ENCODE results near the gene CMIP. TPM values are rescaled to one million over a fixed set of nuclear protein-coding genes. Genes with fewer than 3 reads are reported as not detected.
A peak's percentile ranks its signal among the peaks of the same experiment; 100 is the strongest.

The CMIP gene
- total RNA-seq, 1 experiment from 2014 or later, result 68.0 TPM

DNA sequence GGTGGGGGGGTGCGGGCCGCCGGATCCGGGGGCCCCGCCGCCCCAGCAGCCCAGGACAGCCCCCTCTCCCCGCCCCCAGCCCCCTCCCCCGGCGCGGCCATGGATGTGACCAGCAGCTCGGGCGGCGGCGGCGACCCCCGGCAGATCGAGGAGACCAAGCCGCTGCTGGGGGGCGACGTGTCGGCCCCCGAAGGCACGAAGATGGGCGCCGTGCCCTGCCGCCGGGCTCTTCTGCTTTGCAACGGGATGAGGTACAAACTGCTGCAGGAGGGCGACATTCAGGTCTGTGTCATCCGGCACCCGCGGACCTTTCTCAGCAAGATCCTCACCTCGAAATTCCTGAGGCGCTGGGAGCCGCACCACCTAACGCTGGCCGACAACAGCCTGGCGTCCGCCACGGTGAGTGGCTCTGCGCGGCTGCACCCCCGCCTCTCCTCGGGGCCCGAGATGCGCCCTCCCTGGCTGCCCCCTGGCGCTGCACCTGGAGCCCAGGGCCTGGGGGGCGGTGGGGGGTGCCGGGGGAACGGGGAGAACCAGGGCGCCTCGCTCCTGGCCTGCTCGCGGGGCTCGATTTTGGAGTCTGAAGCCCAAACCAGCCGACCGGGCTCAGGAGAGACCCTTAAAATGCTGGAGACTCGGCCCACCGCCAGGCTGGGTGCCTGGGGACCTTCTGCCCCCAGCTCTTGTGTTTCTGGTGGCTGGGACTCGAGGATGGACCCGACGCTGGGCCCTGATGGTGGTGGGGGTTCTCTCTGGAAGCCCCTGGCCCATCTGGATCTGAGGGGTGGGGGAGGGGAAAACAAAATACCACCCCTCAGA, 744 bp downstream of the CMIP start:
- Mint-ChIP-seq H3K4me1 (ENCODE audit: low read depth, unreplicated experiment) (peaks cover 34% of the 10 kb centered on the region), H3K36me3 (ENCODE audit: insufficient read depth, unreplicated experiment) (peaks cover 25% of the 10 kb centered on the region), H3K4me3 (ENCODE audit: unreplicated experiment) (peak overlapping the region; percentile 84), H3K27me3 (ENCODE audit: insufficient read depth, unreplicated experiment) (no peaks in the 10 kb centered on the region), H3K27ac (ENCODE audit: unreplicated experiment) (peak overlapping the region; percentile 78), H3K9me3 (ENCODE audit: unreplicated experiment) (no peaks in the 10 kb centered on the region)
- Histone ChIP-seq H3K4me3 (ENCODE audit: low read depth, low read length) (peak overlapping the region; percentile 92), H3K27me3 (replicated peaks; ENCODE audit: control insufficient read depth, insufficient read depth, low read length) (no peaks in the 10 kb centered on the region), H3K36me3 (ENCODE audit: control insufficient read depth, insufficient read depth, low read length) (no peaks in the 10 kb centered on the region), H3K4me1 (peaks cover 61% of the 10 kb centered on the region), H3K9me3 (no peaks in the 10 kb centered on the region)
- CTCF ChIA-PET, result interaction anchor here (0.5 to 1.1 kb wide), 5 partner anchors 41 to 1186 kb away, joined by 3 to 4 read pairs (median 3); no protein-coding TSS in a partner anchor
- POLR2A ChIA-PET, result interaction anchor here (0.5 to 1.0 kb wide), 6 partner anchors 43 to 1867 kb away, joined by 3 to 8 read pairs (median 6); no protein-coding TSS in a partner anchor
- no TSS peak for BruUV-seq (replicated peaks)
- peak; percentile 63 to 66 for DNase-seq
- intact Hi-C loops (cut with micrococcal nuclease; ENCODE audit: unreplicated experiment), result loop anchor here (5.0 kb wide), 2 partner anchors 37 to 67 kb away; no protein-coding TSS in a partner anchor
- peak in 1 of 2 experiments; percentile 23 for TF ChIP-seq CTCF (IDR thresholded peaks at IDR 0.05; ENCODE audit: insufficient read depth in 1 of 2, low read depth in 1 of 2, low read length in 1 of 2, severe bottlenecking in 1 of 2, unreplicated experiment in 1 of 2)

DNA sequence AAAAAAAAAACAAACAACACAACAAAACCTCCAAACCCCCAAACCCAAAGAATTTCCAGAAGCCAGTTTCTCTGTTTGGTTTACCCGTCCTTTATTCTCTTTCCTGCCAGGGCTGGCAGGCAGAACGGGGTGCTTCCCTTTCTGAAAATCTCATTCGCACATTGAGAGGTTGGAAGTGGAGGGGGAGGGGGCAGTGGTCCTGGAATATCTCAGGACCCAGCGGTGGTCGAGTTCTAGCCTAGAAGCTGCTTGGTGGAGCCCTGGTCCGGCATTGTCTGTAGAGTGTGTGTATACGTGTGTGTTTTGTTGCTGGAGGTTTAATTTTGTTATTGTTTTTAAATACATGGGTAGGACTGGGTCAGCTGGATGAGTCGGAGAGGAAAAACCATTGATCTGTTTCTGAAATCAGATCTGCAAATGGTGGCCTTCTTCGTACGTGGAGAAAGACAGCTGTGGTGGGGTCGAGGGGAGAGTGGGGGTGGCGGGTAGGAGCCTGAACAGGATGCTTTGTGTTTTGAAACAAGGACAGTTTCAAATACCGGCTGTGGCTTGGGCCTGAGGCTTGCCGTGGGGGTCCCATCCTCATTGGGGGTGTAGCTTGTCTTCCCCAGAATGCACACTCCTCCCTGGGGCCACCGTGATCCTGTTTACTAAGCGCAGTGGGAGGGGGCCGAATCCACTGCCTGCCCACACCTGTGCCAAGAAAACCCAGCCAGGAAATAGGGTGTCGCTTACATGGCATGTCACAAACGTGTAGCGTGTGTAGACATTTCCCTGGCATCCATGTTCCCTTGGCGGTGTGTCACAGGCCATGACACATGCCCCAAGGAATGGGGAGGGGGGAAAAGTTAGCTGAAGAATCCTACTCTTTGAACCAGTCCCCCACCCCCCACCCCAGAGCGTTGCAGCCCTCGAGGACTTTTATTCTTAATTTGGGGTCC, 1.6 kb downstream of the CMIP start:
- intact Hi-C loops (cut with micrococcal nuclease; ENCODE audit: unreplicated experiment), result loop anchor here (5.0 kb wide), 2 partner anchors 36 to 66 kb away; no protein-coding TSS in a partner anchor
- CTCF ChIA-PET, result interaction anchor here (0.6 to 1.1 kb wide), 2 partner anchors 42 to 130 kb away, joined by 3 read pairs; no protein-coding TSS in a partner anchor
- BruUV-seq (replicated peaks), result TSS peak; percentile 38

More for the DNA sequence above, 1.6 kb downstream of the CMIP start:
- Histone ChIP-seq H3K36me3 (ENCODE audit: control insufficient read depth, insufficient read depth, low read length) (0 out of 2 replicates have a peak, but pooled peaks cover 2% of the 10 kb centered on the region), H3K4me1 (peaks cover 65% of the 10 kb centered on the region), H3K4me3 (ENCODE audit: low read depth, low read length) (peak overlapping the region; percentile 92), H3K27me3 (replicated peaks; ENCODE audit: control insufficient read depth, insufficient read depth, low read length) (no peaks in the 10 kb centered on the region), H3K9me3 (no peaks in the 10 kb centered on the region)
- POLR2A ChIA-PET, result interaction anchor here (0.6 kb wide), 1 partner anchor 453 kb away, joined by 8 read pairs; no protein-coding TSS in a partner anchor
- peaks cover 38% of the 10 kb centered on the region for H3K4me1 Mint-ChIP-seq (ENCODE audit: low read depth, unreplicated experiment)
- H3K9me3 Mint-ChIP-seq (ENCODE audit: unreplicated experiment), result no peaks in the 10 kb centered on the region
- peak overlapping the region; percentile 84 for H3K4me3 Mint-ChIP-seq (ENCODE audit: unreplicated experiment)
- DNase-seq, result no peak
- no peak for TF ChIP-seq CTCF (IDR thresholded peaks at IDR 0.05; ENCODE audit: insufficient read depth in 1 of 2, low read depth in 1 of 2, low read length in 1 of 2, severe bottlenecking in 1 of 2, unreplicated experiment in 1 of 2)
- peak overlapping the region; percentile 78 for H3K27ac Mint-ChIP-seq (ENCODE audit: unreplicated experiment)
- no peaks in the 10 kb centered on the region for H3K27me3 Mint-ChIP-seq (ENCODE audit: insufficient read depth, unreplicated experiment)
- peaks cover 25% of the 10 kb centered on the region for H3K36me3 Mint-ChIP-seq (ENCODE audit: insufficient read depth, unreplicated experiment)
